A172 (cell line): ENCODE results near the gene TMEM108. TPM values are rescaled to one million over a fixed set of nuclear protein-coding genes. Genes with fewer than 3 reads are reported as not detected.

Source experiments
- DNase-seq: peaks from one replicate; pipeline ENCODE4 v3.0.0-alpha.2; 2015; ENCODE audit warnings: low spot score
- total RNA-seq: library from RNA; depleted of rRNA; stranded (reverse); fragments of >200 nt; shearing (Covaris generic); gene quantifications from 2 replicates; pipeline ENCODE4 v1.2.3, GENCODE V29; 2014

Gene TMEM108
- total RNA-seq, 1 experiment from 2014 or later, result not detected

- no peak for DNase-seq
Measured at GRCh38 chr3:133277813-133278212, 239.6 kb downstream of the TMEM108 start.

GRCh38 chr3:133278260-133279043, 240.3 kb downstream of the TMEM108 start:
- no peak for DNase-seq

- DNase-seq, result no peak
Measured at GRCh38 chr3:133280586-133280985, 242.4 kb downstream of the TMEM108 start.

DNA sequence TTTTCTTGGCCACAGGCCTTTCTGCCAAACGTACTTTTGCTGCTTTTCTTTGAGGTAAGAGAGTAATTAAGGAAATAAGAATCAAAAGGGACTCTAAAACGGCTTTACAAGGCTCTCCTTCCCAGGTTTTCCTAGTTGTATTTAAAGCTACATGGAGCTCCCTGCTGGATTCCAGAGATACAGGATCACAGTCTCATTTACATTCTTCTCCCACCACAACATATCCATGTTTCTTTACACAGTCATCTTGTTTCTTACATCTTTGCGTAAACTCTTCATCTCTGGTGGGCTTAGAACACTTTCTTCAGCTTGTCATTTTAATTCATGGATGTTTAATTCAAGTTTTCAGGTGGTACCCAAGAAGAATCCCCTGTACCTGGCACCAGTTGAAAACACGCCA, 244.0 kb downstream of the TMEM108 start:
- no peak for DNase-seq

DNA sequence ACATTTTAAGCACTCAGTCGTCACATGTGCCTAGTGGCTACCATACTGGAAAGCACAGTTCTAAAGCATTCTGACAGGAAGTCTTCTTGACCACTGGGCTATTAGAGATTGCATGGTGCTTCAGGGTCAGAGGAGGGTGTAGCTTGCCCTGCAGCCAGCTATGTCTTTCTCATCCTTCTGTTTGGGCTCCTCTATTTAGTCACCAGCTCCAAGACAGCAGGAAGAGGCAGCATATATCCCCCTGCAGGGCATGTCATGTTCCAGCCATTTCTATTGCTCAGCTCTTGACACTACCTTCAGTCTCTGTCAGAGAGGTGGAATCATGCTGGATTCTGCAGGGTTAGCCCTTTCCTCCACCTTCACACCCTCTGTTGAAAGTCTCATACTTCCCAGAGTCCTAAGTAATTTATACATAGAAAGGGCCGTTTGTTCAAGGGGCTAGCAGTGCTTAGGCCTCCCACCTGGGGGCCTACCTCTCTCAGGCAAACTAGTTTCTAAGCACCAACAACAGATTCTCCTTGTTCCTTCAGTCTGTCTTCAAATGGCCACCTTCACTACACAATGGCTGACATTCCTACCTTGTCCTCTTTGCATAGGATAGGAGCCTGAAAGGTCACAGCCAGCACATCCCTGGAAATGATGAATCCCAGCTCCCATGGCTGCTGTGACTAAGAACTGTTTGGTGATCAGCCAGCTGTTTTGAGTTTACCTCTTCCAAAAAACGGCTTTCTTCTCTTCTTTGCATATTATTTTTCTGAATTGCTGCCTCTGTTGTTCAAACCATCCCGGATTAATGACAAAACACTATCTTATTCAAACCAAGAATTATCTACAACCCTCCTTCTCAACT, 246.0 kb downstream of the TMEM108 start:
- no peak for DNase-seq

GRCh38 chr3:133289322-133289721, 251.1 kb downstream of the TMEM108 start:
- no peak for DNase-seq

GRCh38 chr3:133292296-133292695, 254.1 kb downstream of the TMEM108 start:
- no peak for DNase-seq

DNA sequence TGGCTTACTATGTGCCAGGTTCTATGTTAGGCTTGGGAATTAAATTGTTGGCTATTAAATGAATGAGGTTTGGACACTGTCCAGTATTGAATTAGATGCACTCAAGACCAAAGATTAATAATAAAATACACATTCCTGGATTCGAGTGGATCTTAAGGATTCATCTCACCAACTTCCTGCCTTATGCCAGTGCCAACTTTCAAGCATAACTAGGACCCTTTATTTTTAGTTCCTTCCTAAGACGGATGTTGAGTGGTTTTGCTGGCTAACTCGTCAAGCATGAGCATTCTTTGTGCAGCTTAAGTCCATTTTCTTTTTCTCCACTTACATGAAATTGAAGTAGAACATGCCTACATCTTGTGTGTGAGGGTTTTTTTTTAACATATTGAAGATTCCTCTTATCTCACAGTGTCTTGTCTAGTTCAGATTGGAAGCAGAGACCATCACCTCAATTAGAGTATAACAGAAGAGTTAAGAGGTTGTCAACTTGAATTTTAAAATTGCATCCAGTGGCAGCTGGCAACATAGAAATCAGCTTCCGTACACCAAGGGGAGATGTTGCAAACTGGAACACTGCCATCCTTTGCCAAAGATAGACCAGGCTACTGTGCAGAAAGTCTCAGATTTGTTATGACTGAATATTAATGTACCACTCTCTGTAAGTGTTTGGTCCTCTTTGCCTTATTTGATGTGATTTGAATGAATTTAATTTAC, 255.4 kb downstream of the TMEM108 start:
- peak; percentile 29 for DNase-seq

DNA sequence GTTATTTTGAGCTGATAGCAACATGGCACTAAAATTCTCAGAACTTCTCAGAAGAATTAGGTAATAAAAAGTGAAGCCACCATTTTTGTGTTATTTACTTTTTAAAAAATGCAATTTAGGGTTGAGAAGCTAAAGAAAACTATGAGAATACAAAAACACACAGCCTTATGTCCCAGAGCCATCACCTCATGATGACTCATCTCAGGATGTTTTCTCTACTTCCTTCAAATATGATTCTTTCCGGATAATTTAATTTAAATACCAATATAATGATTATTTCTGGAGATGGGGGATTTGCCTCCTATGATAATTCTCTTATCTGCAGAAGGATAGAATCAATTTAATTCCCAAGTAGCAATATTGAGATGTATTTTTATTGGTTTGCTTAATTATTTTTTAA, 256.1 kb downstream of the TMEM108 start:
- no peak for DNase-seq

- DNase-seq, result peak; percentile 74
Measured at GRCh38 chr3:133295199-133295901, 257.2 kb downstream of the TMEM108 start.

DNA sequence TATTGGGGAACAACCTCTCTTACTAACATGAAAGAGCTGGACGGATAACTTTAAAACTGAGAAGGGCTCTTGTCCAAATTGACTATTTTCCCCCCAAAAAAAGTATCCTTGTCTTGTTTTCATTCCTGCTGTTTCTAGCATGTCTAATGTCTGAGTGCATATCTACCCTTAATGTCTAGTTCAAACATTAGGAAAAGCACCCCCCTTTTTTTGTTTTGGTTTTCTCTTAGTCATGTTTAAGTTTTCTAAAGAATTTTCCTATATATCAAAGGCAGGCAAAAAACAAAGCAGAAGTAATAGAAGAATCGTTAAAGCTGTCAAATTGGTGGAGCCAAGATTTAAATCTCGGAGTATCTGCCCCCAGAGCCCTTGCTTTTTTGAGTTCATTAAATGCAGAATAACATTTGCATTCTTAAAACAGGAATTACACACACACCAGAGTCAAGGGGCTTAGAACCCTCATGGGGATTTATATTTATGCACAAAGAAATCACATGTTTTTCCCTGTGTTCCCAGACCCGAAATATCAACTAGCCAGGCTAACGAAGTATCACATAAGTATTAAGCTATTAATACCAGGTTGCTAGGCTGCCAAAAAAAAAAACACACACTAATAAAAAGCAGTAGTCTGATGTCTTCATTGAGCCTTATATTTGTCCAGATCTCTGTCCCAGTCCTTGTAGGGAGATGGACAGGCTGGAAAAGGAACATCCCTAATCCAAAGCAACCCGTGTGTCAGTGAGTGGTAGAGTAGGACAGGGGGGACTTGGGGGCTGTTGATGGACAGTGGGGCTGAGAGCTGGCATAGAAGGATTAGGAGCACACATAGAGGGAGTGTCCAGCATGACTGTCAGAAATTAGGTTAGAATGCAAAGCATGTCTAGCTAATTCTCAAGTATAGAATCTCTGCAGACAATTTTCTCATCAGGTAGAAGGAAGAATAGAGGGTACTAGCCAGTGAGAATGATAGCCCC, 258.0 kb downstream of the TMEM108 start:
- no peak for DNase-seq

GRCh38 chr3:133296981-133297380, 258.8 kb downstream of the TMEM108 start:
- DNase-seq, result no peak

- no peak for DNase-seq
Measured at GRCh38 chr3:133300102-133300501, 261.9 kb downstream of the TMEM108 start.

DNA sequence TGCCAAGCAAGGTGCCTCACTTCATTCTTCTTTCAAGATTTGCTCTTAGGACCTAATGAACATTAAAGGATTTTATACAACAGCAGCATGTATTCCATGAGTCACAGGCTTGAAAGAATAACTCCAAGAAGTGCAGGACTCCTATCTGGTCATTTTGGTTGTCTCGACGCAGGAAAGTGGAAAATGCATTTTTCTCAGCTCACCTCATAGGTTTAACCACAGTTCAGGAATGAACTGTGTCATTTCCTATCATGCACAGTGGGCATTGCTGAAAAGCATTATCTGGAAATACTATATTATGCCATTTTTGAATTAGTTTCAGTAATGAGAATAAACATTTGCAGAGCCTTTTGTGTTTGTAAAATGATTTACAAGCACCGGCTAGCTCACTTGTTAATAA, 263.0 kb downstream of the TMEM108 start:
- peak; percentile 85 for DNase-seq

DNA sequence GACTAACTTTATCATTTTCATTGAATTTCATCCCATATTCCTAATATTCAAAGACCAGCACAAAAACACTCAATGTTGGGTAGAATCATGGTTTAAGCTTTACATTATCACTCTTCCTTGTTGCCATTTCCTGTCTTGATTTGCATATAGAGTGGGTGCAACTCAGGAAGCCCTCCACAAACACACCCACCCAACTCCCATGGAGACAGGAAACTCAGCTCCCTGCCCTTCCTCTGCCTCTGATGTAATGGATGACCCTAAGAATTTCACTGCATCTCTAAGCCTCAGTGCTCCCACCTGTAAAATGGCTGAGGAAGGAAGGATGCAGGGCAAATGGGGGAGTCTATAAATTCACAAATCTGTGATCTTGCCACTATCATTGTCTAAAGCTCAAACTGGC, 263.5 kb downstream of the TMEM108 start:
- DNase-seq, result peak; percentile 38

DNA sequence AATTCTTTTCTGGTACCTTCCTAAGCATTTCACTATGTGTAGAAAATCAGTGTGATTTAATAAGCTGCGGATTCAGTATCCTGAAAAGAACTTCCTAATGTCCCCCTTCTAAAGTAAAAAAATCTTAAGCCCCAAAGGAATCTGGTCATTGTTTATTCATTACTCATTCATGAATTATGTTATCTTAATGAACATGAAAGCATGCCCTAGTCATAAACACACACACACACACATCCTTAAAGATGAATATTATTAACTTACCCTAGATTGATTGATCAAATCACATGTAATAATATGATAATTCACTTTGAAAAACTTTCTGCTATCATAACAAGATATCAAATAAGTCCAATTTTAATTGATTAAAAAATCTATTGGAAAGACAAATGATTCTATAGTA, 265.2 kb downstream of the TMEM108 start:
- DNase-seq, result no peak

GRCh38 chr3:133317866-133318265, 279.7 kb downstream of the TMEM108 start:
- DNase-seq, result no peak

DNA sequence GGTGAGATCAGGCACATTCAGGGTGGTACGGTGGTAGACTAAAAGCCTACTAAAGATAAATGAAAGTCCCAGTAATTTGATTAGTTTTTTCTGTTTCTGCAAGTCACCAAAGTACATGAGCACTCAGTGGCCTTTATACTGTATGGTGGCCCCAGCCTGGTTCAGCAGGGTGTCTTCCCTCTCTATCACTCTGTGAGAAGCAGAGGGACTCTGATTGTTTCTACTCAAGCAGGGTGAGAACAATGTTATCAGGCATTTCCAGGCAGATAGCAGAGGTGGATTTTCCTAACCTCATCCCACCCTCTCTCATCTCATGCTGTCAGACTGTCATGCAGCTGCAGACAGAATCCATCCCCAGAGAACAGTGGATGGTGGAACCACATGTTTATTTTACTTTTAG, 290.2 kb downstream of the TMEM108 start:
- DNase-seq, result no peak

DNA sequence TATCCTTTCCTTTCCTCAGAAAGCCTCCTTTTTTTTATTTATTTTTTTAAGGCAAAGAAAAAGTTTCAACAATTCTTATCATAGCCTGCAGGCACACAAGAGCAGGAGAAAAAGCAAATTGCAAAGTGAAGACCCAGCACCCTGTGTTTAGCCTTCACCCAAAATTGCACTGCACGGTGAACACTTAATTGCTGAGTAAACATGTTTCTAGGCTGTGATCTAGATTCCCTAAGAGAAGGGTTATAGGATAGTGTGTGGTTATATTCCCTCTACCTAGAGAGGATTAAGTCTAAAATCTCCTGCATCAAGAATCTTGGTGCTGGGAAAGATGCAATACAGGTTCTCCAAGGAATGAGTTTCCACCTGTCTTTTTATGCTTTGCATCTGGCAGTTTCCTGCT, 291.4 kb downstream of the TMEM108 start:
- no peak for DNase-seq

GRCh38 chr3:133330065-133330464, 291.9 kb downstream of the TMEM108 start:
- no peak for DNase-seq

DNA sequence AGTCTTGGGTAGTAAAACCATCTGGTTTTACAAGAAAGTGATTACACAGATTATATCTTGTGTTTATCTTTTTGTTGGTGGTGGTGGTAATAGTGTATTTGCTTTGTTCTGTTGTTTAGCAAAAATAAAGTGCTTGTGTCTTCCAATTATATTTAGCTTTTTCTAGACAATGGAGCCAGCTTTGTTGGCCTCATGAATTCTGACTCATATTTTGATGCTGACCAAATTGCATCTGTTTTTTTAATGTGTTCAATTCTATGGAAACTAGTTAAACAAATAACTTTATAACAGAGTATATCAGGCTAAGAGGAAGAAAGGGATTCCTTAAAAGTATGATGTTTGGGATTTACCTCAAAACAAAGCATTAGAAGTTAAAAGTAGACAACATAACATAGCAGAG, 292.3 kb downstream of the TMEM108 start:
- no peak for DNase-seq
